GM12801 (cell line): Measurements from ENCODE around the gene ADD1.

Experiments used
- CTCF ChIP-seq: IDR thresholded peaks from one replicate; pipeline ENCODE4 v1.5.1; 2011; ENCODE audit warnings: control low read depth; ENCODE audit not compliant: insufficient read length; ENCODE audit errors: extremely low read depth

The ADD1 gene

GRCh38 chr4:2882341-2882740, 38.7 kb downstream of the ADD1 start:
- no peak for TF ChIP-seq CTCF

DNA sequence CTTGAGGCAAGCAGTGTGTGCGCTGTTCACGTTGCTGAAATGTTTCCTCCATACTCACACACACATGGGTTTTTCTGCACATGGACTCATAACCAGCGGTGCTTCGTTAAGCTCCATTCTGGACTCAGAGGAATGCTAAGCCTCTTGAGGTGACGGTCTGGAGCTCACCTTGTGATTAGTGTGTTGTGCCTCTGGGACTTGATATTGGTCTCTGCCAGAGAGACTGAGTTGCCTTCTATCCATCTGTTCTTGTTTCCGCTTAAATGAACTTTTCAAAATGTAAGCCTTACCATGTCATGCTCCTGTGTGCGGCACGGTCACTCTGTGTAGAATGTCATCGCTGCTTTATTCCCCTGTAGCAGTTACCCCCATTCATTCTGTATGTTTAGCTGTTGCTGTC, 42.5 kb downstream of the ADD1 start:
- no peak for TF ChIP-seq CTCF

DNA sequence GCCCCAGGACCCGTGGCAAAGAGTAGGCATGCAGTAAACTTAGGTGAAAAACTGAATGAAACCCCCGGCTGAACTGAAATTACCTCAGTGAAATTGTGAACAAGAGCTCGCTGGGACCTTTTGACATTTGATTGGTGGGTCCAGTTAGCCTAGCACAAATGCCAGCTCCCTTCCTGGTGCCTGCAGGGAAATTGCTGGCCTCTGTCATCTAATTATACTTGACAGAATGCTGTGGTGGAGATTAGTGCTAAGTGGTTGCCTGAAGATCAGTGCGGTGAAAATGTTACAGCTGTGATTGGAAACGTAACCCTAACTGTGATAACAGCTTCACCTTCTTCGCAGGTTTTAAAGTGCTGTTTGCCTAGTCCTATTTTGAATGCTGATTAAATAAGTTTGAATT, 43.0 kb downstream of the ADD1 start:
- no peak for TF ChIP-seq CTCF

DNA sequence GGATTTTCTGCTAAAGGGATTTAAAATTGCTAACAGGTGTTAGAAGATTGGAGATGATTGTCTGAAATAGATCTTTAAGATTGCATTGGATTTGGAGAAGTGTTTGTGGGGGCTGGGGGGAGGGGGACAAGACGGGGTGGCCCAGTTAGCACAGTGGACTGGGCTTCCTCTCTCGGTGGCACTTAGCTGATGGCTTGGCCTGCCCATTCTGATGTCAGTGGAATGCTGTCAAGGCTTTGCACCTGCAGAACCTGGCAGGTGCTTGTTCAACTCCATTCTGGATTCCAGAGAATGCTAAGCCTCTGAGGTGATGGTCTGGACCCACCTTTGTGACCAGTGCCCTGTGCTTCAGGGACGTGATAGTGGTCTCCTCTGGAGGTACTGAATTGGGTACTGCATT, 43.7 kb downstream of the ADD1 start:
- TF ChIP-seq CTCF = no peak

DNA sequence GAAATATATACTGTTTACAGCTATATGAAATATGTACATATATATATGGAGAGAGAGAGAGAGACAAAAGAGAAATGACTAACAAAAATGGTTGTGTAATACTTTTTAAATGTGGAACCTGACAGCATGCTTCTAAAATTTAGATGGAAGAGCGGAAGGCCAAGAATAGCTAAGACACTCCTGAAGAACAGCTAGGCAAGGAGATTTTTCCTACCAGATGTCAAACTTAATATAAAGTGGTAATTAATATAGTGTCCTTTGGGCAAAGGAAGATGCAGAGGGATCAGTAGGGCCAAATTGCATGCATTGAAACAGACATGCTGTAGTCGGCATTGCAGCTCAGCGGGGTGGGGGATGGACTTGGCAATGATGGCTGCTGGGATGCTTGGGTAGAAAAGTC, 45.2 kb downstream of the ADD1 start:
- TF ChIP-seq CTCF = no peak

GRCh38 chr4:2891294-2891693, 47.6 kb downstream of the ADD1 start:
- TF ChIP-seq CTCF = no peak

DNA sequence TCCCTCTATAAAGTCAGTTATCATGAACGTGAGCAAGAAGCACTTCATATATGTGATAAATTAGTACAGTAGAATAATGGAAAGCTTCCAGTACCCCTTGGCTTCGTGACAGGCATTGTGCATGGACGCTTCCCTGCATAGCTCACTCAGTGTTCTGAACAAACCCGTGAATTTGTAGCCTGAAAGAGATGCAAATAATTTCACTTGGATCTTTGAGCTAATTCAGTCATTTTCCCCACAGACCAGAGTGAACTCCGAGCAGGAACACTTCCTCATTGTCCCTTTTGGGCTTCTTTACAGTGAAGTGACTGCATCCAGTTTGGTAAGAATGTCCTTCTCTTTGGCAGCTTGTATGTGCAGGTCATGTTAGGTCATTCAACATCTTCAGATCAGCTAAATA, 50.1 kb downstream of the ADD1 start:
- TF ChIP-seq CTCF = no peak

DNA sequence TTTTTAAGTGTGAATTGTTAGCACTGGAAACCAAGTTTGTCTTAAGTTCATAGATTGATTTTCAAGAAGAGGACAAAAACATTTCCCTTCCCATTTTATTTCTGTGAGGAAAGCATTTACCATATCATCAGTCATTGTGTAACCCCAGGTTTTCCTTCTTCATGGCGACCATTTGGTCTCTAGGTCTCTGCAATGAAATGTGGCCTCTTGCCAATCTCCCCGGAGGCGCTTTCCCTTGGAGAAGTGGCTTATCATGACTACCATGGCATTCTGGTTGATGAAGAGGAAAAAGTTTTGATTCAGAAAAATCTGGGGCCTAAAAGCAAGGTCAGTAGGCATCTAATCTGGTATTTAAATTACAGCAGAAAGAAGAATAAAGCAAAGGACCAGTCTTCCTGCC, 54.4 kb downstream of the ADD1 start:
- no peak for TF ChIP-seq CTCF
